K562 treated with DMSO at 1 percent for 4 hours (cell line): ENCODE data around the gene PSG4. TPM values are rescaled to one million over a fixed set of nuclear protein-coding genes. Genes with fewer than 3 reads are reported as not detected.

Source experiments
- total RNA-seq: library from RNA; unstranded; fragments of 300-600 nt; gene quantifications from 2 replicates; pipeline ENCODE4 v1.2.3, GENCODE V29; 2022; ENCODE audit not compliant: insufficient read depth

The PSG4 gene
- not detected in 2 replicates for total RNA-seq

GRCh38 chr19:43205471-43206105 lies at the start of gene PSG4:
Gene PSG4, minus strand, starts transcription at chr19:43205638. Its CDS starts 102 bp downstream, at chr19:43205536.

GRCh38 chr19:43186311-43186935 lies 19.0 kb downstream of the PSG4 start, which contains the start of gene PSG5:
Gene PSG5, minus strand, starts transcription at chr19:43186536. Its CDS starts 131 bp downstream, at chr19:43186405.

Other genes with a start within 250 kb of the PSG4 start
- gene PSG11, start 179.2 kb downstream of the PSG4 start, total RNA-seq, result not detected in 2 replicates
- gene PSG2, start 122.9 kb downstream of the PSG4 start, total RNA-seq, result not detected in 2 replicates
- not detected in 2 replicates for gene PSG5, start 19.1 kb downstream of the PSG4 start, total RNA-seq
- not detected in 2 replicates for gene PSG9, start 63.9 kb upstream of the PSG4 start, total RNA-seq
- not detected in 2 replicates for gene CD177, start 148.0 kb upstream of the PSG4 start, total RNA-seq
- gene TEX101, start 209.3 kb upstream of the PSG4 start, total RNA-seq, result 0.76 and 1.6 TPM in 2 replicates